HepG2 (cell line): Measurements from ENCODE around the gene TRPV6. TPM values are rescaled to one million over a fixed set of nuclear protein-coding genes. Genes with fewer than 3 reads are reported as not detected.

Experiments
- ATAC-seq: fragments of 200-7000 bp; cut with Tn5 transposase; 3 replicates; pipeline ENCODE4 v1.9.1; 2020; ENCODE audit warnings: mild to moderate bottlenecking, moderate library complexity
- BruUV-seq: library from RNA; stranded (reverse); fragments of 400-500 nt; replicated peaks from 2 replicates; lab custom pipeline; 2021; lab: Mats Ljungman, UMichigan
- CTCF ChIA-PET: fragments of 300-600 bp; formaldehyde crosslinking; extraction: SDS; loops from one replicate; lab custom pipeline; 2021; ENCODE audit warnings: low total read pairs, inconsistent platforms, low intra/inter-chr PET ratio; lab: Yijun Ruan, JAX
- POLR2A ChIA-PET: fragments of 350-600 bp; sonication (Branson Sonifier 250); formaldehyde crosslinking; loops from one replicate; lab custom pipeline; 2020; ENCODE audit warnings: antibody characterized with exemption, inconsistent platforms; lab: Yijun Ruan, JAX
- DNase-seq: peaks from one replicate; pipeline ENCODE4 v3.0.0-alpha.2; 2015; ENCODE audit warnings: low spot score
- FAIRE-seq: peaks from 3 replicates; lab custom pipeline; 2011; peaks lifted over from hg19 to GRCh38; lab: Jason Lieb, UNC
- H2AFZ ChIP-seq: one replicate; pipeline ENCODE4 v1.6.1; 2011; ENCODE audit warnings: low read length, inconsistent platforms
- H3K27ac ChIP-seq: fragments of 300-600 bp; 3 replicates; pipeline ENCODE4 v1.8.0; 2011; ENCODE audit warnings: mixed run types, mild to moderate bottlenecking, mixed read lengths, low read length, inconsistent platforms; ENCODE audit not compliant: insufficient read depth; ENCODE audit errors: extremely low read length
- H3K27me3 ChIP-seq, 2 experiments: fragments of 200-600 bp in 1 of 2; 2 replicates in 1 of 2; 3 replicates in 1 of 2; pipeline versions ENCODE4 v1.6.0 to v1.8.0; 2011; ENCODE audit warnings: low read length in 2 of 2, mild to moderate bottlenecking in 2 of 2, moderate library complexity in 2 of 2, inconsistent platforms in 1 of 2; ENCODE audit not compliant: insufficient read depth in 2 of 2, control insufficient read depth in 1 of 2
- H3K36me3 ChIP-seq, 2 experiments: fragments of 200-600 bp in 1 of 2; replicated peaks in 1 of 2; 2 replicates in 1 of 2; 3 replicates in 1 of 2; pipeline versions ENCODE4 v1.5.1 to v1.8.0; 2011; ENCODE audit warnings: low read length in 2 of 2, inconsistent platforms in 1 of 2; ENCODE audit not compliant: insufficient read depth in 2 of 2, control insufficient read depth in 1 of 2
- H3K4me1 ChIP-seq: 2 replicates; pipeline ENCODE4 v1.5.1; 2012; ENCODE audit warnings: low read length, inconsistent platforms; ENCODE audit not compliant: insufficient read depth
- H3K4me2 ChIP-seq: 2 replicates; pipeline ENCODE4 v1.6.0; 2011; ENCODE audit warnings: low read depth, low read length, inconsistent platforms
- H3K4me3 ChIP-seq, 3 experiments: fragments of 200-600 bp in 1 of 3; sonication (generic), shearing (Covaris generic) in 1 of 3; replicated peaks in 1 of 3; 2 replicates each; pipeline ENCODE4 v1.5.1; 2011 to 2016; ENCODE audit warnings: low read length in 3 of 3, inconsistent platforms in 2 of 3, low read depth in 2 of 3, mild to moderate bottlenecking in 2 of 3, control low read depth in 1 of 3, mixed read lengths in 1 of 3; ENCODE audit not compliant: insufficient read depth in 1 of 3
- H3K79me2 ChIP-seq: one replicate; pipeline ENCODE4 v1.6.1; 2011; ENCODE audit warnings: low read length, inconsistent platforms; ENCODE audit not compliant: insufficient read depth
- H3K9ac ChIP-seq: 2 replicates; pipeline ENCODE4 v1.6.0; 2011; ENCODE audit warnings: mild to moderate bottlenecking, low read depth, low read length, inconsistent platforms; ENCODE audit not compliant: insufficient read depth
- H3K9me3 ChIP-seq: 2 replicates; pipeline ENCODE4 v1.5.1; 2012; ENCODE audit warnings: mild to moderate bottlenecking, low read length
- H4K20me1 ChIP-seq: 2 replicates; pipeline ENCODE4 v1.6.0; 2011; ENCODE audit warnings: inconsistent platforms, mild to moderate bottlenecking, low read length, moderate library complexity; ENCODE audit not compliant: insufficient read depth
- ARID2 ChIP-seq: sonication (generic); formaldehyde crosslinking; IDR thresholded peaks from 2 replicates; pipeline ENCODE4 v1.8.1; 2022; ENCODE audit warnings: mild to moderate bottlenecking, missing genetic modification reagents, borderline replicate concordance
- GATAD2A ChIP-seq: IDR thresholded peaks from 2 replicates; pipeline ENCODE4 v1.6.1; 2016
- GMEB2 ChIP-seq: IDR thresholded peaks from 2 replicates; pipeline ENCODE4 v1.6.1; 2016; ENCODE audit warnings: missing biosample characterization, missing genetic modification reagents, low read depth
- JUN ChIP-seq: sonication (generic); formaldehyde crosslinking; IDR thresholded peaks from 2 replicates; pipeline ENCODE4 v1.4.0; 2020; ENCODE audit warnings: mild to moderate bottlenecking, missing genetic modification reagents
- KLF13 ChIP-seq: sonication (generic); formaldehyde crosslinking; IDR thresholded peaks from 2 replicates; pipeline ENCODE4 v1.4.0; 2020; ENCODE audit warnings: mild to moderate bottlenecking, missing genetic modification reagents
- PRDM4 ChIP-seq: sonication (generic); formaldehyde crosslinking; IDR thresholded peaks from 2 replicates; pipeline ENCODE4 v1.9.0; 2021; ENCODE audit warnings: missing genetic modification reagents, borderline replicate concordance
- SIX1 ChIP-seq: sonication (generic); formaldehyde crosslinking; IDR thresholded peaks from 2 replicates; pipeline ENCODE4 v1.4.0; 2020; ENCODE audit warnings: missing genetic modification reagents, borderline replicate concordance
- TEF ChIP-seq: sonication (generic); formaldehyde crosslinking; IDR thresholded peaks from 2 replicates; pipeline ENCODE4 v1.5.0; 2020; ENCODE audit warnings: missing genetic modification reagents
- TOE1 ChIP-seq: sonication (generic); formaldehyde crosslinking; IDR thresholded peaks from 2 replicates; pipeline ENCODE4 v1.4.0; 2020; ENCODE audit warnings: mild to moderate bottlenecking, missing genetic modification reagents
- ZMYM3 ChIP-seq: sonication (generic); formaldehyde crosslinking; IDR thresholded peaks from 2 replicates; pipeline ENCODE4 v1.5.1; 2020; ENCODE audit warnings: mild to moderate bottlenecking, missing genetic modification reagents
- ZNF432 ChIP-seq: sonication (generic); formaldehyde crosslinking; IDR thresholded peaks from 2 replicates; pipeline ENCODE4 v1.5.0; 2020; ENCODE audit warnings: missing genetic modification reagents, mild to moderate bottlenecking, borderline replicate concordance
- ZNF576 ChIP-seq: sonication (generic); formaldehyde crosslinking; IDR thresholded peaks from 2 replicates; pipeline ENCODE4 v1.4.0; 2020; ENCODE audit warnings: mild to moderate bottlenecking, missing genetic modification reagents
- ZNF724P ChIP-seq: sonication (generic); formaldehyde crosslinking; IDR thresholded peaks from 2 replicates; pipeline ENCODE4 v1.8.0; 2022; ENCODE audit warnings: missing genetic modification reagents, borderline replicate concordance
- ZNF773 ChIP-seq: sonication (generic); formaldehyde crosslinking; IDR thresholded peaks from 2 replicates; pipeline ENCODE4 v1.4.0; 2020; ENCODE audit warnings: missing genetic modification reagents, borderline replicate concordance
- ZNF878 ChIP-seq: sonication (generic); formaldehyde crosslinking; IDR thresholded peaks from 2 replicates; pipeline ENCODE4 v1.8.1; 2023; ENCODE audit warnings: mild to moderate bottlenecking, missing genetic modification reagents, moderate library complexity
- ZSCAN22 ChIP-seq: sonication (generic); formaldehyde crosslinking; IDR thresholded peaks from 2 replicates; pipeline ENCODE4 v1.4.0; 2020; ENCODE audit warnings: mild to moderate bottlenecking, missing genetic modification reagents
- WGBS: methylation state at CpG from one replicate; pipeline ENCODE4 v1.1.6; 2017; ENCODE audit warnings: low lambda C conversion rate; 5-methylcytosine and 5-hydroxymethylcytosine counted together
- in situ Hi-C: cut with HindIII; loops from 2 replicates; pipeline ENCODE4 v1.10.0; 2017; ENCODE audit warnings: low pct_unique_long_range_greater_than_20kb; ENCODE audit not compliant: extremely low pct_ligation_motif_present
- intact Hi-C: fragments of 100-400 bp; cut with micrococcal nuclease; formaldehyde crosslinking; loops from one replicate; pipeline ENCODE4 v1.10.0; 2022; ENCODE audit not compliant: unreplicated experiment
- polyA plus RNA-seq, 8 experiments: library from polyadenylated mRNA; depleted of rRNA in 3 of 8; stranded (reverse) in 7 of 8; unstranded in 1 of 8; fragments of >200 nt; fragmentation: Illumina TruSeq in 4 of 8; extraction: Trizol in 4 of 8; gene quantifications; 2 replicates each; pipeline versions ENCODE4 v1.2.1 to v1.2.3, GENCODE V29; 2011 to 2016; ENCODE audit warnings: low read depth in 4 of 8, missing spikeins in 1 of 8, mixed read lengths in 1 of 8; ENCODE audit not compliant: insufficient read depth in 1 of 8
- total RNA-seq, 5 experiments: library from RNA; depleted of rRNA; stranded (reverse); fragments of >200 nt; fragmentation: Illumina TruSeq; extraction: Trizol; gene quantifications; 2 replicates each; pipeline ENCODE4 v1.2.3, GENCODE V29; 2016; ENCODE audit warnings: low read depth in 1 of 5
- TF ChIP-seq, protein P1 (sequence below): sonication (generic); formaldehyde crosslinking; IDR thresholded peaks from 2 replicates; pipeline ENCODE4 v1.4.0; 2020; ENCODE audit warnings: mild to moderate bottlenecking, missing genetic modification reagents

Gene TRPV6
- total and polyA plus RNA-seq, 2 of the 13 experiments (the other 11 are each of a cell fraction or from before 2014, with no cell fraction given), result not detected

GRCh38 chr7:142872106-142872675 lies 13.4 kb downstream of the TRPV6 start:
- TF ChIP-seq JUN (no peak), ZNF773 (no peak), TEF (CRISPR knock-in tag) (no peak), ZMYM3 (CRISPR knock-in tag) (no peak), KLF13 (CRISPR knock-in tag) (no peak), ZNF576 (CRISPR knock-in tag) (no peak), PRDM4 (CRISPR knock-in tag) (no peak), ZSCAN22 (no peak), ZNF432 (CRISPR knock-in tag) (no peak), ZNF878 (CRISPR knock-in tag) (no peak), ZNF724P (no peak), SIX1 (CRISPR knock-in tag) (no peak), ARID2 (CRISPR knock-in tag) (no peak), TOE1 (no peak), GMEB2 (CRISPR knock-in tag) (no peak), GATAD2A (CRISPR knock-in tag) (no peak)
- TF ChIP-seq, protein P1, sequence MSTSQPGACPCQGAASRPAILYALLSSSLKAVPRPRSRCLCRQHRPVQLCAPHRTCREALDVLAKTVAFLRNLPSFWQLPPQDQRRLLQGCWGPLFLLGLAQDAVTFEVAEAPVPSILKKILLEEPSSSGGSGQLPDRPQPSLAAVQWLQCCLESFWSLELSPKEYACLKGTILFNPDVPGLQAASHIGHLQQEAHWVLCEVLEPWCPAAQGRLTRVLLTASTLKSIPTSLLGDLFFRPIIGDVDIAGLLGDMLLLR, result no peak
- WGBS, result 32% methylated on average over 14 of the region's 15 CpGs
- no peak overlapping the region for H3K27ac ChIP-seq
- ChIA-PET CTCF (no interaction called here), POLR2A (no interaction called here)
- H3K9ac ChIP-seq, result no peak overlapping the region
- H3K27me3 ChIP-seq, result peaks cover 0 to 13% of the 10 kb centered on the region in 2 experiments; a peak in 2 of 5 replicates
- H2AFZ ChIP-seq, result no peak overlapping the region
- in situ Hi-C loops, result loop anchor here (10.0 kb wide), 1 partner anchor 343 kb away; no protein-coding TSS in a partner anchor
- no peaks in the 10 kb centered on the region for H3K4me1 ChIP-seq
- FAIRE-seq, result no peak
- H3K79me2 ChIP-seq, result no peaks in the 10 kb centered on the region
- intact Hi-C loops, result no loop called here
- no peak overlapping the region for H3K4me3 ChIP-seq
- H3K36me3 ChIP-seq, result no peaks in the 10 kb centered on the region
- no peaks in the 10 kb centered on the region for H4K20me1 ChIP-seq
- ATAC-seq, result no peak
- BruUV-seq, result no TSS peak
- no peak overlapping the region for H3K4me2 ChIP-seq
- DNase-seq, result no peak
- H3K9me3 ChIP-seq, result no peaks in the 10 kb centered on the region
